A673 (cell line): ENCODE results near the gene MDK. TPM values are rescaled to one million over a fixed set of nuclear protein-coding genes. Genes with fewer than 3 reads are reported as not detected.

Source experiments
- BruUV-seq: library from RNA; stranded (reverse); fragments of 400-500 nt; replicated peaks from 2 replicates; lab custom pipeline; 2021; lab: Mats Ljungman, UMichigan
- CTCF ChIA-PET: fragments of 300-600 bp; sonication (Branson Sonifier 250); formaldehyde crosslinking; loops from one replicate; lab custom pipeline; 2022; ENCODE audit warnings: antibody characterized with exemption; lab: Charles Lee
- POLR2A ChIA-PET: fragments of 300-600 bp; sonication (Branson Sonifier 250); formaldehyde crosslinking; loops from one replicate; lab custom pipeline; 2022; ENCODE audit warnings: antibody characterized with exemption; ENCODE audit not compliant: low non-redundant PET; lab: Charles Lee
- DNase-seq: peaks from one replicate; pipeline ENCODE4 v3.0.0-alpha.2; 2015; ENCODE audit warnings: low spot score
- H3K27ac ChIP-seq: fragments of 200-600 bp; sonication (generic); 2 replicates; pipeline ENCODE4 v1.5.1; 2016; ENCODE audit warnings: mixed run types, low read depth, mild to moderate bottlenecking, mixed read lengths, antibody characterized with exemption, low read length; ENCODE audit not compliant: poor library complexity, severe bottlenecking
- H3K27me3 ChIP-seq: fragments of 200-600 bp; sonication (generic); replicated peaks from 2 replicates; pipeline ENCODE4 v1.6.1; 2017; ENCODE audit warnings: mixed run types, low read depth, mild to moderate bottlenecking, mixed read lengths, antibody characterized with exemption, low read length; ENCODE audit not compliant: insufficient read depth, poor library complexity
- H3K36me3 ChIP-seq: fragments of 200-600 bp; sonication (generic); 2 replicates; pipeline ENCODE4 v1.6.1; 2016; ENCODE audit warnings: mixed run types, mild to moderate bottlenecking, mixed read lengths, antibody characterized with exemption, low read length; ENCODE audit not compliant: insufficient read depth, poor library complexity, severe bottlenecking
- H3K4me1 ChIP-seq: fragments of 200-600 bp; sonication (generic); 2 replicates; pipeline ENCODE4 v1.6.1; 2017; ENCODE audit warnings: mixed run types, mild to moderate bottlenecking, mixed read lengths, antibody characterized with exemption, low read length; ENCODE audit not compliant: insufficient read depth, poor library complexity, severe bottlenecking
- H3K4me3 ChIP-seq: fragments of 200-600 bp; sonication (generic); 2 replicates; pipeline ENCODE4 v1.5.1; 2016; ENCODE audit warnings: low read depth, mixed run types, mild to moderate bottlenecking, mixed read lengths, low read length; ENCODE audit not compliant: poor library complexity, severe bottlenecking
- H3K9me3 ChIP-seq: fragments of 200-600 bp; sonication (generic); 2 replicates; pipeline ENCODE4 v1.6.1; 2016; ENCODE audit warnings: mixed run types, low read depth, mild to moderate bottlenecking, mixed read lengths, antibody characterized with exemption, low read length; ENCODE audit not compliant: poor library complexity, severe bottlenecking
- EZH2 ChIP-seq: fragments of 200-600 bp; sonication (generic); IDR thresholded peaks from 2 replicates; pipeline ENCODE4 v1.6.1; 2017; ENCODE audit warnings: borderline replicate concordance, low read depth, mild to moderate bottlenecking, mixed read lengths, antibody characterized with exemption, low read length; ENCODE audit not compliant: poor library complexity, severe bottlenecking
- intact Hi-C: fragments of 100-400 bp; cut with micrococcal nuclease; formaldehyde crosslinking; loops from one replicate; pipeline ENCODE4 v1.10.0; 2022; ENCODE audit not compliant: unreplicated experiment
- total RNA-seq: library from RNA; stranded (reverse); gene quantifications from 2 replicates; pipeline ENCODE4 v1.2.3, GENCODE V29; 2021
- TF ChIP-seq, protein P1 (sequence below): fragments of 300-800, 200-600 bp; sonication (generic); conservative IDR thresholded peaks from 2 replicates; pipeline ENCODE4 v1.5.1; 2017; ENCODE audit warnings: low read depth, mild to moderate bottlenecking, antibody characterized with exemption, low read length, moderate library complexity, mixed read lengths

MDK gene
- total RNA-seq, 1 experiment from 2014 or later: 252 TPM

- Histone ChIP-seq H3K36me3 (no peaks in the 10 kb centered on the region), H3K27me3 (peaks cover 49% of the 10 kb centered on the region), H3K4me3 (peak overlapping the region; percentile 51), H3K4me1 (peaks cover 39% of the 10 kb centered on the region), H3K9me3 (no peaks in the 10 kb centered on the region), H3K27ac (no peak overlapping the region)
- intact Hi-C loops: loop anchor here (1.0 to 10.0 kb wide), 6 partner anchors 139 to 965 kb away; partner anchors contain the start of gene MYBPC3
- POLR2A ChIA-PET: interaction anchor here (0.5 kb wide), 1 partner anchor 794 kb away, joined by 6 read pairs; no protein-coding TSS in a partner anchor
- peak; percentile 94 for DNase-seq
- CTCF ChIA-PET: interaction anchor here (0.6 to 1.9 kb wide), 13 partner anchors 16 to 311 kb away, joined by 3 to 16 read pairs (median 3); partner anchors contain the start of genes AMBRA1 and ZNF408
- TF ChIP-seq, protein P1, sequence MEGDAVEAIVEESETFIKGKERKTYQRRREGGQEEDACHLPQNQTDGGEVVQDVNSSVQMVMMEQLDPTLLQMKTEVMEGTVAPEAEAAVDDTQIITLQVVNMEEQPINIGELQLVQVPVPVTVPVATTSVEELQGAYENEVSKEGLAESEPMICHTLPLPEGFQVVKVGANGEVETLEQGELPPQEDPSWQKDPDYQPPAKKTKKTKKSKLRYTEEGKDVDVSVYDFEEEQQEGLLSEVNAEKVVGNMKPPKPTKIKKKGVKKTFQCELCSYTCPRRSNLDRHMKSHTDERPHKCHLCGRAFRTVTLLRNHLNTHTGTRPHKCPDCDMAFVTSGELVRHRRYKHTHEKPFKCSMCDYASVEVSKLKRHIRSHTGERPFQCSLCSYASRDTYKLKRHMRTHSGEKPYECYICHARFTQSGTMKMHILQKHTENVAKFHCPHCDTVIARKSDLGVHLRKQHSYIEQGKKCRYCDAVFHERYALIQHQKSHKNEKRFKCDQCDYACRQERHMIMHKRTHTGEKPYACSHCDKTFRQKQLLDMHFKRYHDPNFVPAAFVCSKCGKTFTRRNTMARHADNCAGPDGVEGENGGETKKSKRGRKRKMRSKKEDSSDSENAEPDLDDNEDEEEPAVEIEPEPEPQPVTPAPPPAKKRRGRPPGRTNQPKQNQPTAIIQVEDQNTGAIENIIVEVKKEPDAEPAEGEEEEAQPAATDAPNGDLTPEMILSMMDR: peak; percentile 100
- peak; percentile 43 for TF ChIP-seq EZH2
- BruUV-seq: no TSS peak
These were observed 8.2 kb downstream of the MDK start for GRCh38 chr11:46389450-46390330.

- DNase-seq: peak; percentile 64
- H3K27me3 ChIP-seq: peaks cover 49% of the 10 kb centered on the region
- BruUV-seq: no TSS peak
- CTCF ChIA-PET: interaction anchor here (0.6 to 2.3 kb wide), 9 partner anchors 7 to 170 kb away, joined by 3 to 16 read pairs (median 4); no protein-coding TSS in a partner anchor
- peaks cover 39% of the 10 kb centered on the region for H3K4me1 ChIP-seq
- POLR2A ChIA-PET: no interaction called here
- H3K27ac ChIP-seq: no peak overlapping the region
- intact Hi-C loops: no loop called here
- peak; percentile 79 for TF ChIP-seq EZH2
- TF ChIP-seq, protein P1: no peak
- no peaks in the 10 kb centered on the region for H3K36me3 ChIP-seq
- H3K9me3 ChIP-seq: no peaks in the 10 kb centered on the region
- peak overlapping the region; percentile 51 for H3K4me3 ChIP-seq
These were observed 9.1 kb downstream of the MDK start for GRCh38 chr11:46390331-46391171.

GRCh38 chr11:46391186-46391577, 9.7 kb downstream of the MDK start:
- no peak for DNase-seq
- peaks cover 39% of the 10 kb centered on the region for H3K4me1 ChIP-seq
- TF ChIP-seq, protein P1: no peak
- TF ChIP-seq EZH2: no peak
- ChIA-PET CTCF (interaction anchor here (0.6 to 2.3 kb wide), 6 partner anchors 8 to 152 kb away, joined by 4 to 8 read pairs (median 6); no protein-coding TSS in a partner anchor), POLR2A (no interaction called here)
- peak overlapping the region; percentile 51 for H3K4me3 ChIP-seq
- no peak overlapping the region for H3K27ac ChIP-seq
- peaks cover 3% of the 10 kb centered on the region for H3K36me3 ChIP-seq
- no peaks in the 10 kb centered on the region for H3K9me3 ChIP-seq
- peaks cover 49% of the 10 kb centered on the region for H3K27me3 ChIP-seq
- BruUV-seq: no TSS peak
- intact Hi-C loops: no loop called here
